ENCODE data around the gene SNF8. TPM values are rescaled to one million over a fixed set of nuclear protein-coding genes. Genes with fewer than 3 reads are reported as not detected.

The SNF8 gene
- total RNA-seq, 2 donors from 2014 or later, result 118 to 121 TPM

GRCh38 chr17:48930435-48930873 lies 14.2 kb downstream of the SNF8 start:
- no peak for DNase-seq (ENCODE audit: low spot score)
- TF ChIP-seq CTCF (IDR thresholded peaks at IDR 0.05), result no peak
- Histone ChIP-seq H3K9me3 (no peaks in the 10 kb centered on the region), H3K4me3 (no peak overlapping the region), H3K36me3 (peaks cover 59% of the 10 kb centered on the region), H3K27me3 (replicated peaks; ENCODE audit: insufficient read depth) (no peaks in the 10 kb centered on the region), H3K4me1 (ENCODE audit: control insufficient read depth in 1 of 2, low read depth in 2 of 2) (no peaks in the 10 kb centered on the region), H3K27ac (no peak overlapping the region)
- no peak for ATAC-seq (ENCODE audit: insufficient number of reproducible peaks, low FRiP score, low read depth)

GRCh38 chr17:48929812-48930165 lies 14.9 kb downstream of the SNF8 start:
- Histone ChIP-seq H3K4me1 (ENCODE audit: control insufficient read depth in 1 of 2, low read depth in 2 of 2) (no peaks in the 10 kb centered on the region), H3K9me3 (no peaks in the 10 kb centered on the region), H3K4me3 (no peak overlapping the region), H3K36me3 (peaks cover 63% of the 10 kb centered on the region), H3K27me3 (replicated peaks; ENCODE audit: insufficient read depth) (no peaks in the 10 kb centered on the region), H3K27ac (no peak overlapping the region)
- TF ChIP-seq CTCF (IDR thresholded peaks at IDR 0.05), result no peak
- DNase-seq (ENCODE audit: low spot score), result no peak
- no peak for ATAC-seq (ENCODE audit: insufficient number of reproducible peaks, low FRiP score, low read depth)

- Histone ChIP-seq H3K36me3 (peaks cover 62% of the 10 kb centered on the region), H3K4me3 (no peak overlapping the region), H3K27ac (no peak overlapping the region), H3K9me3 (no peaks in the 10 kb centered on the region), H3K27me3 (replicated peaks; ENCODE audit: insufficient read depth) (no peaks in the 10 kb centered on the region), H3K4me1 (ENCODE audit: control insufficient read depth in 1 of 2, low read depth in 2 of 2) (no peaks in the 10 kb centered on the region)
- no peak for TF ChIP-seq CTCF (IDR thresholded peaks at IDR 0.05)
- DNase-seq (ENCODE audit: low spot score), result no peak
- ATAC-seq (ENCODE audit: insufficient number of reproducible peaks, low FRiP score, low read depth), result no peak
These were observed 15.5 kb downstream of the SNF8 start for GRCh38 chr17:48928876-48929811.

- no peaks in the 10 kb centered on the region for H3K27me3 ChIP-seq (replicated peaks; ENCODE audit: insufficient read depth)
- no peaks in the 10 kb centered on the region for H3K4me1 ChIP-seq (ENCODE audit: control insufficient read depth in 1 of 2, low read depth in 2 of 2)
- no peak overlapping the region for H3K4me3 ChIP-seq
- peaks cover 62% of the 10 kb centered on the region for H3K36me3 ChIP-seq
- no peak for TF ChIP-seq CTCF (IDR thresholded peaks at IDR 0.05)
- ATAC-seq (ENCODE audit: insufficient number of reproducible peaks, low FRiP score, low read depth) (no peak), DNase-seq (ENCODE audit: low spot score) (no peak)
- H3K9me3 ChIP-seq, result no peaks in the 10 kb centered on the region
- no peak overlapping the region for H3K27ac ChIP-seq
These were observed 16.5 kb downstream of the SNF8 start for GRCh38 chr17:48927978-48928745.

- ATAC-seq (ENCODE audit: insufficient number of reproducible peaks, low FRiP score, low read depth) (no peak), DNase-seq (ENCODE audit: low spot score) (no peak)
- H3K4me1 ChIP-seq (ENCODE audit: control insufficient read depth in 1 of 2, low read depth in 2 of 2), result no peaks in the 10 kb centered on the region
- H3K9me3 ChIP-seq, result no peaks in the 10 kb centered on the region
- no peak overlapping the region for H3K4me3 ChIP-seq
- H3K27me3 ChIP-seq (replicated peaks; ENCODE audit: insufficient read depth), result no peaks in the 10 kb centered on the region
- peaks cover 65% of the 10 kb centered on the region for H3K36me3 ChIP-seq
- TF ChIP-seq CTCF (IDR thresholded peaks at IDR 0.05), result no peak
- no peak overlapping the region for H3K27ac ChIP-seq
These were observed 18.7 kb downstream of the SNF8 start for GRCh38 chr17:48925991-48926342.

Data from thoracic aorta (tissue), 2 donors.